Stomach (tissue), 4 donors: Measurements from ENCODE around the gene MUS81.
A peak's percentile ranks its signal among the peaks of the same experiment; 100 is the strongest.

Experiments
- EP300 ChIP-seq: sonication (generic); formaldehyde crosslinking; IDR thresholded peaks from one replicate; pipeline ENCODE4 v1.6.1; 2017; ENCODE audit warnings: antibody characterized with exemption
- POLR2A ChIP-seq, 4 donors: fragments of 450-650 bp; IDR thresholded peaks; one replicate each; pipeline ENCODE4 v1.6.1; 2016; ENCODE audit warnings: antibody characterized with exemption in 4 of 4, control low read depth in 2 of 4, mild to moderate bottlenecking in 1 of 4, moderate library complexity in 1 of 4
- POLR2AphosphoS5 ChIP-seq, 3 donors: sonication (generic); formaldehyde crosslinking; IDR thresholded peaks; one replicate each; pipeline ENCODE4 v1.6.1; 2016; ENCODE audit warnings: antibody characterized with exemption in 3 of 3

DNA sequence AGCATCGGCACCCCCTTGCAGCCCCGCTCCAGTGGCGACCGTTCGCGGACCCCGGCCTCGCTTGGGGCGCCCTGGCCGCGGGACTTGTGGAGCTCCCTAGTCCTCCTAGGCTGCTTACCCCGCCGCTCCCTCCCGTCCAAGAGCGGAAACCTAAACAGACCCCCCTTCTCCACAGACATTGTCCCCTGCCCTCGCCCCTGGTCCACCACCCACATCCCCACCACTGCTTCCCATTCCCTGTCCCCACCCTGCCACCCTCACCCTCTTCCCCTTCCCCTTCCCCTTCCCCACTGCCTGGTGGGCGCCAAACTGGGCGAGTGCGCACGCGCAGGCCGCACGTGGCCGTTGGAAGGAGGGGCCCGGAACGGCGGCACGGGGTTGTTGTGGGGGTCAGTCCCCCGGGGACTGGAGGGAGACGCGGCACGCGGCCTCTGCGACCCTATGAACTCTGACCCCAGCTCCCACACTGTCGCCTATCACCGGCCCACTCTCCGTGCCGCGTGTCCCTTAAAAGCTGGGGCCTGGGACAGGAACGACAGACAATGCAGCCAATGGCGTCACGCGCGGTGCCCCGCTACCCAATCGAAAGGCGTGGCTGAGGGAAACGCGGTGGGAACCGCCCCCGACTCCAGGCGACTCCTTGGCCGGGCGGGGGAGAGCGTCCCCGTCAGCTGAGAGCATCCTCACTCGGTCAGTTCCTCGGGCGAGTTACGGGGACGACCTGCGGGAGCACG is 26.8 kb upstream of the MUS81 start, which contains the start of gene SNX32:
- TF ChIP-seq POLR2A (IDR thresholded peaks at IDR 0.05) (no peak), POLR2AphosphoS5 (IDR thresholded peaks at IDR 0.05) (peak in 1 of 3 donors; percentile 73), EP300 (no peak)
